GM10847 (cell line): ENCODE results near the gene CBFA2T3.

ENCODE experiments used
- POLR2A ChIP-seq: IDR thresholded peaks from 2 replicates; pipeline ENCODE4 v1.6.1; 2011; ENCODE audit not compliant: insufficient read length; ENCODE audit errors: extremely low read depth

The CBFA2T3 gene

DNA sequence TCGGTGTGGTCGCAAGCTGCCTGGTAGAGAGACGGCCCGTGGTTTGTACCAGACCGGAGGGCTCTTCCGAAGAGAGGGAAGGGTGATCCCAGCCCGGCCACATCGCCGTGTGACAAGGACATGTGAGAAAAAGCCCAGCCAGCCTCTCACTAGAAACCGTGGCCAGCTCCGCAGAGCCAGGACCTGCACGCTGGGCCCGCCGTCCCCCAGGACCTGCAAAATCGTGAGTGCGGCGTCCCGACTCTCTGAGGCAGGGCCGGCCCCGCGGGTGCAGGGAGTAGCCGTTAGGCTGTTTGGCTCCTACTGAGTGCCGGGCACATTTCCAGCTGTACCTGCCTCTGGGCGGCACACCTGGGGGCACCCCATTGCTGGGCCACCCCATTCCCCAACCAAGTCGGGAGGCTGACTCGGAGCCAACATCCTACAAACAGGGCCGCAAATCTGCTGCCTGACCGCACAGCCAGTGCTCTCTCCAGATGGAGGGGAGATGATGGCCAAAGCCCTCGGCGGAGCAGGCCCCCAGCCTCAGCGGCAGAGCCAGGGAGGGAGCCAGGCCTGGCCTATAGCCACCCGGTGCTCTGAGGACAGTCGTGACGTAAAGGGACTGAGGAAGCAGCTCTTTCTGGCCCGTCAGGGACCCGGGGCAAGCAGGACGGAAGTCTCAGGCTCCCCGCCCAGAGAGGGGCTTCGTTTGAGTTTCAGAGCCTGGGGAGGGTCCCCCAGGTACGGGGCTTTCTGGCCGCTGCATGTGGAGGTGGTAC, 76.9 kb downstream of the CBFA2T3 start:
- no peak for TF ChIP-seq POLR2A

DNA sequence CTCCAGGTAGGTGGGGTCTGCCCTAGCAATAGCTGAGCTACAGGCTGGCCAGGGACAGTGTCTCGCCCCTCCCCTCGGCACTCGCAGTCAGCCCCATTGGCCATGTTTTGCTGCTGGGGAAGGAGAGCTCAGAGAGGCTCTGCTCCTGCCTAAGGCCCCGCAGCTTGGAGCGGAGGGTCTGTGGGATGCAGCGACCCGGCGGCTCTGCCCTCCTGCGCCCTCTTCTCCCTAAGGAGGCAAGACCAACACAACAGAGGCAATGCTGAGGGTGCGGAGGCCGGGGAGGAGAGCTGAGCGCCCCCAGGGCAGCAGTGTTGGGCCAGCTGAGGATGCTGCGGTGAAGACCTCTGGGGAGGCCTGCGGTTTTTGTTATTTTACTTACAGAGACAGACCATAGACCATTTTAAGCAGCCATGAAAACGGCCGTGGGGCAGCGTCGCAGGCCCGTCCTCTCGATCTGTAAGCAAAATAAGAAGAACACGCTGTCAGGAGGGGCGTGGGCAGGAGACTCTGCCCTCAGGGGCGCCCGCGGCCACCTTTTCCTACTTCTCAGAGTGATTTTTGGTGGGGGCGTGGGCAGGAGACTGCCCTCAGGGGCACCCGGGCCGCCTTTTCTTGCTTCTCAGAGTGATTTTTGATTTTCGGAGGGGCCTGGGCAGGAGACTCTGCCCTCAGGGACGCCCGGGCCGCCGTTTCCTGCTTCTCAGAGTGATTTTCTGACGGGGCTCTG, 79.1 kb downstream of the CBFA2T3 start:
- TF ChIP-seq POLR2A: no peak

DNA sequence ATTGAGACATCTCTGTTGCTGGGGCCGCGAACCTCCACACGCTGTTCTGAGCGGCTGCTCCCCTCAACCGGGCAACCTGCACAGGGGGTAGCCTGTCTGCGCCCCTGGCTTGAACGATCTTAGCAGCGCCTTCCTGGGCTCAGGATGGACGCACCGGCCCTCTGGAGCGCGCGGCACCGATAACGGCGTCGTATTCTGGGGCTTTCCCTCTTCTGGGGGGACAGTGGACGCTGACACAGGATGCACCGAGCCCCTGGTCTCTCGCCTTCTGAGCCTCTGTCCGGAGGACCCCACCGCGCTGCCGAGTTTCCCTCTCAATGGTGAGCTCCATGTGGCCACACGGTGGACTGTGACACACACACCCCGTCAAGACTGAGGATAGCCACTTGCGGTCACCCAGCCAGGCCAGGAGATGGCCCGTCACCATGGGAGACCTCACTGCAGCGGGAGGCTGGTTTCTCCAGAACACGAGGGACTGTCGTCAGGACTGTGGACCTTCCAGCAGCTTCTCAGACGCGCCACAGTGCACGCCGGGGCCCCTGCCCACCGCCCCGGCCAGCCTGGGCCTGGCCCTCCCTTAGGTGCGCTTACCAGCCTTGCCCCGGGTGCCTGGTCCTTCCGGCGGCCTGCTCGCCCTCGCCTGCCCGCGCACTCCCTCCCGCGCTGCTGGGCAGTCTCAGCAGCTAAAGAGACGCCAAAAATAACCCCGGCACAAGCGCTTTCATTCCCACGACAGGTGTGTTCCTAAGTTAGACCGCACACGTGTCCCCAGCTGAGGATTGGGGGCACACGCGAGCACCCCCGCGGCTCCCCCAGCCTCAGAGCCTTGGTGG, 80.6 kb downstream of the CBFA2T3 start:
- TF ChIP-seq POLR2A: no peak

DNA sequence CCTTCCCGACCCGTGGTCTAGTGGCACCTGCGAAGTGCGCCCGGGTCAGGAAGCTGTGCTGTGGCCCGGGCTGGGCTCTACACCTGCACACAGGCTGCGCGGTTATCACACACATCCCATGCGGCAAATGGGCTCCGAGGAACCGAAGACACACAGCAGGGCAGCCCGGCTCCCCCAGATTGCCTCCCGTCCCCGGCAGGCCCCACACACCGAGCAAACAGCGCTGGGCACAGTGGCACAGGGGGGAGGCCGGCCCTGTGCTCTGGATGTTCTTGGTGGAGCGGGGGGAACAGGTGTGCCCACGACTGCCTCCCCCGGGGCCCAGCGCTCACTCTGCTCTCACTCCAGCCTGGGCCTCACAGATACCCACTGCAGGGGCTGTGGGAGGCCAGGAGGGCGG, 81.7 kb downstream of the CBFA2T3 start:
- TF ChIP-seq POLR2A: no peak

DNA sequence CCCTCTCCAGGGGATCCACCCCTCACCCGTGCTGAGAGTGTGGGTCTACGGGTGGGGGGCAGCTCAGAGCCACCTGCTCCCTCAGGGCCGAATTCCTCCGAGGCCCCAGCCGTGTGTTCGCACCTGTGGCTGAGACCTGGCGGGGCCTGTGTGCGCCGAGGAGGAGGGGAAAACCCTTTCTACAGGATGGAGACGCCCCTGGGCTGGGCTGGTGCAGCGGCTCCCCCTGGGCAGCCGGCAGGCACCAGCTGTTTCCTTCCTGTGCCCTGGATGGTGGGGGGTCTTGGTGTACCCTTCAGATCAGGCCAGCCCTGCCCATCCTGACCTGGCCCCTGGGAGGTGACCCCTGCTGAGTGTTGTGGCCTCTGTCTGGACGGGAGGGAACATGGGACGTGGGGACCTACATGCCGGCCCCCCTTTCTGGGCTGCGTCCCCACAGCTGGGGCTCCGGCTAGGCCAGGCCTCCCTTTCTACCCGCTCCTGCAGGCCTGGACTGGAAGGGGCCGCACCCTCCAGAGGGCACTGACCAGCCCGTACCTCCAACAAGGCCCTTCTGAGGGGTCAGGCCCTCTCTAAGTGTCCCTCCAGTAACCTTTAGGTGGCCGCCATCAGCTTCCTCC, 82.2 kb downstream of the CBFA2T3 start:
- no peak for TF ChIP-seq POLR2A

DNA sequence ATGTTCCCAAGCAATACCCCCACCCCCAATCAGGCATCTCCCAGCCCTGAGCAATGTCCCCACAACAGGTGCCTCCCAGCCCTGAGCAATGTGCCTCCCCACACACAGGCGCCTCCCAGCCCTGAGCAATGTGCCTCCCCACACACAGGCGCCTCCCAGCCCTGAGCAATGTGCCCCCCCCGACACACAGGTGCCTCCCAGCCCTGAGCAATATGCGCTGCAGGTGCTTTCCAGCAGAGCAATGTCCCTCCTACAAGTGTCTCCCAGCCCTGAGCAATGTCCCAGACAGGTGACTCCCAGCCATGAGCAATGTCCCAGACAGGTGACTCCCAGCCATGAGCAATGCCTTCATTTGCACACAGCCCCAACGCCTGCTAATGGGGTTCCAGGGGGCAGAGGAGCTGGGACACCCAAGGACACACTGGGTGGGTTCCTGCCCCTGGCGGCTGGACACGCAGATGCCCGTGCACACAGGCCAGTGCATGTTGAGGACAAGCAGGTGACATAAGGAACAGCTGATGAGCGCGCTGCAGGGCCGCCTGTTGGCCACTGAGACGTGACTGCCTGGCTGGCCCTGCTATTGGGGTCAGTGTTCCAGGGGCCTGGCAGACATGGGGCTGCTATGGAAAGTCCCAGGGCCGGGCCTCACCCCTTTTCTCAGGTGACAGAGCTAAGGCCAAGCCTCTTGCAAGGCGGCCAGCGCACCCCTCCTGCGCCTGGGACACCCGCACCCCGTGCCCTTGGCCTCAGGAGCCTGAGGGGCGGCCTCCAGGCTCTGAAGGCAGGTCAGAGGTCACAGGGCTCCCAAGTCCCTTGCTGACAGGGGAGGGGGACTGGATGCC, 83.7 kb downstream of the CBFA2T3 start:
- no peak for TF ChIP-seq POLR2A

DNA sequence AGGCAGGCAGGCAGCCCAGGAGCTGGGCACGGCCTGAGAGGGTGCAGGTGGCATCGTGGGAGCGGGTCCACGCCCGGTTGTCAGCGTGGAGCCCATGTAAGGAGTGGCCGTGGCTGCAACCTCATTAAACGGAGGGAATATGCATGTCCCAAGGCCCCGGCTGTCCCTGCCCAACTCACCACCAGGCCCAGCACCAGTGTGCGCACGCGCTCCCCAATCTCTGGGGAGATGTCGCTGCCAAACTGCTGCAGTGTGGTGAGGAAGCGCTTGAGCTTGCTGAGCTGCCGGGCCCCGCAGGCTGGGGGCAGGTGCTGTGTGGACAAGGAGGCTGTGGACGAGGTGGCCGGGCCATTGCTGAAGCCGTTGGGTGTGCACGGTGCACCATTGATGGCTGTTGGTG, 84.9 kb downstream of the CBFA2T3 start:
- no peak for TF ChIP-seq POLR2A

DNA sequence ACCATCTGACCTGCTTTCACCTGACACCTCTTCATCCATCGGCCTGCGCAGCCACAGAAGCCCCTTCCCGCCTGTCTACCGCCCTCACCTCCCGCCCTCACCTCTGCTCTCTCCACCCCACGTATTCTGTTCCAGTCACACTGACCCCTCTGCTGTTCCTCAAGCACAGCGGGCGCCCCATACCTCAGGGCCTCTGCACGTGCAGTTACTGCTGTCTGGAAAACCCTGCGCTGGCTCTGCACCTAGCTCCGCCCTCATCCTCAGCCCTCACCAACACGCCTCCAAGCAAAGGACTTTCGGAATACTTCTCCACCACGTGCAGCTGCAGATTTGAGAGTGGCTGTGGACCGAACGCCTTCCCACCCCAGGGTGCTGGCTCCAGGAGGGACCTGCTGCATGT, 85.9 kb downstream of the CBFA2T3 start:
- TF ChIP-seq POLR2A: no peak

DNA sequence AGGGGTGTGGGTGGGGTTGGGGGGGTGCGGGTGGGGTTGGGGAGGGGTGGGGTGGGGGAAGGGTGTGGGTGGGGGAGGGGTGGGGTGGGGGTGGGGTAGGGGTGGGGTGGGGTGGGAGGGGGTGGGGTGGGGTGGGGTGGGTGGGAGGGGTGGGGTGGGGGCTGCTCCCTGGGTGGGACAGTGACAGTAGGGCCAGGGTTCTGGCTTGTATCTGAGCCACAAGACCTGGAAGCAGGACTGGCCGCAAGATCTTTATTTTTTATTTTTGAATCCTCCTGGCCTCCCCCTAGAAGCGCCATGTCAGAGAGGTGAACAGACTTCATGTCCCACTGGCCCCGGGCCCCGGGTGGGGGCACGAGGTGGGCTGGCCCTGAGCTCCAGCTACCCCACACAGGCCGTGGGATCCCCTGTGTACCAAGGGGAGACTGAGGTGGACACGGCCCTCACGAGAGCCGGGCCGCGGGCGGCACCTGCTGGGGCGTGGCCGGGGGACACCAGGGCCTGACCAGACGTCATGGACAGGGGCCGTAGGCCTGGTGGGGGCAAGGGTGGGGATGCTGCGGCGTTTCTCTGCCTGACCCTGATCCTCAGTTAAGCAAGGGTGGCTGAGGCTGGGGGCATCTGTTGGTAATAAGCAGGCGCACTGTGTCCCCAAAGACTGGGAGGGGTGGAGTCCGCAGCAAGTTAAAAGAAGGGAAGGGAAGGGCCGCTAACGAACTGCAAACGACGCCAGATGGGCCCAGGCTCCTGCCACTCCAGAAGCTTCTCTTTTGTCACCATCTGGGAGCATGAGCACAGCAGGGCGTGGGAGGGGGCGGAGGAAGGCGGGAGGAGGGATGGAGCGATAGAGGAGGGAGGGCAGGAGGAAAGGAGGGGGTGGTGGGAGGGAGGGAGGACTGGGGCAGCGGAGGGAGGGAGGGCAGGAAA, 88.3 kb downstream of the CBFA2T3 start:
- TF ChIP-seq POLR2A: no peak

DNA sequence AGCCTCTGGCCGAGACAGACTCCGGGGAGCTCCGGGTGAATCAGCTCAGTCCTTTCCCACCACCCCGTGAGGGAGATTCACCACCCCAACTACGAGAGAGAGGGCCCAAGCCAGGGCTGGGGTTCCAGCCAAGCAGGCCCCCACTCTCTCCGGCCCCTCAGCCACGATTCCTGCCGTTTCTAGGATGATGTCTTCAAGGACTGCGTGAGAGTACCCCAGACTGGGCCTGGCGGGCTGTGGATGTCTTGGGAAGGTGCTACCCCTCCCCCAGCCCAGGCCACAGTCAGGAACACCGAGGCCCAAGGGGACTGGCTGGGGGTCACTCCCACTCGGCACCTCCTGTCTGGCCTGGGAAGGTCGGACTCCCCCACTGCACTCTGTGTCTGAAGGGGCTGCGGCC, 89.0 kb downstream of the CBFA2T3 start:
- no peak for TF ChIP-seq POLR2A

DNA sequence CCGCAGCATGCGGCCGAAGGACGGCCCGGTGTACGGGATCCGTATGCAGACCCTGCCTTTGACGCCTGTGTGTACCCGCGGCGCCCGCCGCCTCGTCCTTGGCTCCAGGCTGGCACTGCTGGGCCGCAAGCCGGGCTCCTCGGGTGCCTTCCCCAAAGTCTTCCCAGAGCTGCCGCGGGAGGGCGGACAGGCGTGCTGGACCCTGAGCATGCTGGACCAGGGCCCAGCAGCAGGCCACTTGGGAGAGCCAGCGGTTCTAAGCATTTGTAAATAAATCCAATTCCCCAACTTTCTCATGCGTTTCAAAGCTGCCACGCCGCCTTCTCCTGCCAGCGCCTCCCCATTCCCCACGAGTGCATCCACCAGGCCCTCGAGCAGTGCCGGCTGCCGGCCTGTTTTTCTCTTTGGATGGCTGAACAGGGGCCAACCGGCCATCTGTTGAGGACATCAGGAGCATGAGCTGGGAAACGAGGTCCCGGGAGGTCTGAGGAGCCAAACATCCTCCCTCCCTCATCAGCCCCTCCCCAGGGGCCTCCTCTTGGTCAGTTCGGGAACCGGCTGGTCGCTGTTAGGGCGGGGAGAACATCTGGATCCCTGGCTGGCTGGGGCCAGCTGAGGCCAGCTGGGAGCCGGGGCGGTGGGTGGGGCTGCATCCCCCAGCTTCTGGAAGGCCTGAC, 90.0 kb downstream of the CBFA2T3 start:
- no peak for TF ChIP-seq POLR2A

DNA sequence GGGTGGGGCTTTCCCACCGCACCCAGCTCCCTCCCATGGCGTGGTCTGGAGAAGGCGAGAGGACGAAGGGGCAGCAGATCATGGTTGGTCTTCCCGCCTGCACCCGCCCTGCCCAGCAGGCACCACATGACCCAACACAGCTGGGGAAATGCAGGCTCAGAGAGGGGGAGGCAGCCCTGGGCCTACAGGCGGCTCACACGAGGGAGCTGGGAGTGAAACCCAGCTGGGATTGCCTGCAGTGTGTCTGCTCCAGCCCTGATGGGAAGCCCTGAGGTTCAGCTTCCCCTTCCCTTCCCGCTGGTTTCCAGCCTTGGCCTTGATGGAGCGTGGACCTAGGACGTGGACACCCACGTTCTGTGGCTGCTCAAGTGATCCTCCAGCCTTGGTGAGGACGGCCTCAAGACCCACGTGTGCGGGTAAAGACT, 90.6 kb downstream of the CBFA2T3 start:
- TF ChIP-seq POLR2A: no peak
